SK-N-SH (cell line): ENCODE data around the gene ITGAE. TPM values are rescaled to one million over a fixed set of nuclear protein-coding genes. Genes with fewer than 3 reads are reported as not detected.

Source experiments
- CTCF ChIA-PET: fragments of 300-600, 350-600 bp; formaldehyde crosslinking; extraction: SDS; loops from one replicate; lab custom pipeline; 2021; lab: Yijun Ruan, JAX
- POLR2A ChIA-PET: fragments of 350-600 bp; sonication (Branson Sonifier 250); formaldehyde crosslinking; extraction: SDS; loops from one replicate; lab custom pipeline; 2020; ENCODE audit warnings: antibody characterized with exemption, inconsistent platforms; lab: Yijun Ruan, JAX
- DNase-seq: peaks from one replicate; pipeline ENCODE4 v3.0.0; 2012
- H2AFZ ChIP-seq: fragments of 200-600 bp; sonication (generic); 2 replicates; pipeline ENCODE4 v1.8.1; 2016; ENCODE audit warnings: antibody characterized with exemption, mild to moderate bottlenecking, low read depth
- H3F3A ChIP-seq: fragments of 200-600 bp; sonication (generic); replicated peaks from 2 replicates; pipeline ENCODE3; 2016; ENCODE audit warnings: antibody characterized with exemption, mild to moderate bottlenecking; ENCODE audit not compliant: insufficient read depth
- H3K27ac ChIP-seq, 2 experiments: fragments of 200-500 bp in 1 of 2; fragments of 200-600 bp in 1 of 2; sonication (Bioruptor generic) in 1 of 2; sonication (generic), shearing (Covaris generic) in 1 of 2; 2 replicates each; pipeline versions ENCODE4 v1.5.1 to v1.6.1; 2014 to 2016; ENCODE audit warnings: low read depth in 2 of 2, inconsistent platforms in 1 of 2, low read length in 1 of 2, mild to moderate bottlenecking in 1 of 2, mixed read lengths in 1 of 2
- H3K27me3 ChIP-seq: fragments of 200-600 bp; sonication (generic), shearing (Covaris generic); 2 replicates; pipeline ENCODE4 v1.6.1; 2016; ENCODE audit warnings: mixed run types; ENCODE audit not compliant: insufficient read depth
- H3K36me3 ChIP-seq, 2 experiments: fragments of 200-500 bp in 1 of 2; fragments of 200-600 bp in 1 of 2; sonication (Bioruptor generic) in 1 of 2; sonication (generic) in 1 of 2; replicated peaks in 1 of 2; 2 replicates each; pipeline versions ENCODE3 to v1.5.1; 2014 to 2016; ENCODE audit warnings: low read length in 1 of 2, mild to moderate bottlenecking in 1 of 2; ENCODE audit not compliant: insufficient read depth in 2 of 2, control insufficient read depth in 1 of 2
- H3K4me1 ChIP-seq, 2 experiments: fragments of 200-500 bp in 1 of 2; fragments of 200-600 bp in 1 of 2; sonication (Bioruptor generic) in 1 of 2; sonication (generic), shearing (Covaris generic) in 1 of 2; 2 replicates each; pipeline versions ENCODE4 v1.5.1 to v1.6.1; 2014 to 2016; ENCODE audit warnings: low read depth in 1 of 2, low read length in 1 of 2, mixed run types in 1 of 2; ENCODE audit not compliant: insufficient read depth in 2 of 2, control insufficient read depth in 1 of 2
- H3K4me2 ChIP-seq: fragments of 200-600 bp; sonication (generic), shearing (Covaris generic); 2 replicates; pipeline ENCODE4 v1.6.1; 2017; ENCODE audit warnings: mixed run types
- H3K4me3 ChIP-seq, 2 experiments: fragments of 200-500 bp in 1 of 2; fragments of 200-600 bp in 1 of 2; sonication (Bioruptor generic) in 1 of 2; sonication (generic), shearing (Covaris generic) in 1 of 2; 2 replicates each; pipeline versions ENCODE4 v1.5.1 to v1.8.1; 2014 to 2016; ENCODE audit warnings: low read depth in 2 of 2, inconsistent platforms in 1 of 2, low read length in 1 of 2, mild to moderate bottlenecking in 1 of 2, mixed read lengths in 1 of 2, moderate library complexity in 1 of 2
- H3K79me2 ChIP-seq: fragments of 200-600 bp; sonication (generic); 2 replicates; pipeline ENCODE4 v1.8.1; 2017; ENCODE audit warnings: mild to moderate bottlenecking; ENCODE audit not compliant: insufficient read depth
- H3K9ac ChIP-seq: fragments of 200-600 bp; sonication (generic); 2 replicates; pipeline ENCODE4 v1.6.1; 2017; ENCODE audit warnings: mixed run types
- H3K9me2 ChIP-seq: fragments of 200-600 bp; sonication (generic); 2 replicates; pipeline ENCODE4 v1.6.1; 2017; ENCODE audit warnings: mixed run types
- H3K9me3 ChIP-seq: fragments of 200-600 bp; sonication (generic); 2 replicates; pipeline ENCODE4 v1.6.1; 2017; ENCODE audit warnings: mixed run types, mild to moderate bottlenecking, moderate library complexity
- H4K20me1 ChIP-seq: fragments of 200-600 bp; sonication (generic); 2 replicates; pipeline ENCODE4 v1.6.1; 2017; ENCODE audit warnings: mild to moderate bottlenecking, mixed run types; ENCODE audit not compliant: insufficient read depth
- CHD2 ChIP-seq: fragments of 150-350 bp; IDR thresholded peaks from 2 replicates; pipeline ENCODE4 v1.6.1; 2018; ENCODE audit warnings: low read length; ENCODE audit not compliant: partially characterized antibody
- EZH2phosphoT487 ChIP-seq: fragments of 200-600 bp; sonication (generic); IDR thresholded peaks from 2 replicates; pipeline ENCODE4 v1.6.1; 2017; ENCODE audit warnings: low read depth, mixed run types, mild to moderate bottlenecking, antibody characterized with exemption, moderate library complexity, borderline replicate concordance
- FOXM1 ChIP-seq: IDR thresholded peaks from 2 replicates; pipeline ENCODE4 v1.4.0; 2012; ENCODE audit warnings: low read depth, mild to moderate bottlenecking
- GABPA ChIP-seq: IDR thresholded peaks from 2 replicates; pipeline ENCODE4 v1.4.0; 2012; ENCODE audit warnings: low read depth, mild to moderate bottlenecking
- GATA2 ChIP-seq: sonication (generic); formaldehyde crosslinking; IDR thresholded peaks from 2 replicates; pipeline ENCODE4 v1.5.0; 2020; ENCODE audit warnings: mild to moderate bottlenecking, missing genetic modification reagents
- IRF3 ChIP-seq: fragments of 150-350 bp; IDR thresholded peaks from 2 replicates; pipeline ENCODE4 v1.6.1; 2016; ENCODE audit warnings: mild to moderate bottlenecking, low read depth, low read length
- JUND ChIP-seq: IDR thresholded peaks from 2 replicates; pipeline ENCODE4 v1.4.0; 2012
- MEF2A ChIP-seq: IDR thresholded peaks from 2 replicates; pipeline ENCODE4 v1.4.0; 2012; ENCODE audit warnings: low read depth, borderline replicate concordance
- PBX3 ChIP-seq: IDR thresholded peaks from 2 replicates; pipeline ENCODE4; 2012
- RAD21 ChIP-seq: IDR thresholded peaks from 2 replicates; pipeline ENCODE4 v1.6.1; 2012; ENCODE audit warnings: mild to moderate bottlenecking, low read length
- RCOR1 ChIP-seq: fragments of 150-350 bp; IDR thresholded peaks from 2 replicates; pipeline ENCODE4 v1.6.1; 2017; ENCODE audit warnings: antibody characterized with exemption, low read length
- REST ChIP-seq: IDR thresholded peaks from 2 replicates; pipeline ENCODE4 v1.6.1; 2012; ENCODE audit warnings: mild to moderate bottlenecking, low read depth, low read length, moderate library complexity
- RFX5 ChIP-seq: IDR thresholded peaks from 2 replicates; pipeline ENCODE4 v1.6.1; 2012; ENCODE audit warnings: mild to moderate bottlenecking, improper control_type of control experiment, low read length
- SMC3 ChIP-seq: IDR thresholded peaks from 2 replicates; pipeline ENCODE4 v1.6.1; 2012; ENCODE audit warnings: low read depth, low read length, improper control_type of control experiment
- TCF12 ChIP-seq: IDR thresholded peaks from 2 replicates; pipeline ENCODE4 v1.4.0; 2012
- TEAD4 ChIP-seq: IDR thresholded peaks from 2 replicates; pipeline ENCODE4 v1.4.0; 2012; ENCODE audit warnings: mild to moderate bottlenecking, borderline replicate concordance; ENCODE audit not compliant: insufficient read depth
- USF1 ChIP-seq: IDR thresholded peaks from 2 replicates; pipeline ENCODE4 v1.4.0; 2012; ENCODE audit warnings: low read depth, borderline replicate concordance
- USF2 ChIP-seq: fragments of 150-350 bp; IDR thresholded peaks from 2 replicates; pipeline ENCODE4 v1.6.1; 2017; ENCODE audit warnings: antibody characterized with exemption, low read length, low read depth, borderline replicate concordance
- YY1 ChIP-seq: IDR thresholded peaks from 2 replicates; pipeline ENCODE4 v1.4.0; 2012; ENCODE audit warnings: low read depth, mild to moderate bottlenecking
- WGBS: methylation state at CpG from one replicate; pipeline ENCODE4 v1.1.6; 2017; ENCODE audit warnings: low lambda C conversion rate; 5-methylcytosine and 5-hydroxymethylcytosine counted together
- polyA plus RNA-seq, 3 experiments: library from polyadenylated mRNA; depleted of rRNA; stranded (reverse); fragments of >200 nt; gene quantifications; 2 replicates each; pipeline ENCODE4 v1.2.3, GENCODE V29; 2012

Gene ITGAE
- polyA plus RNA-seq, 1 of the 3 experiments (the other 2 are of a cell fraction) = 56.7 TPM

- TF ChIP-seq TEAD4 (no peak), IRF3 (no peak), TCF12 (no peak), GABPA (no peak), CHD2 (no peak), RCOR1 (no peak), USF2 (no peak), USF1 (no peak), RAD21 (no peak)
Measured at GRCh38 chr17:3817851-3818605, 17.0 kb upstream of the ITGAE start (continued).

GRCh38 chr17:3815925-3816324 lies 14.9 kb upstream of the ITGAE start:
- H3K4me2 ChIP-seq = no peak overlapping the region
- no peaks in the 10 kb centered on the region for H4K20me1 ChIP-seq
- H2AFZ ChIP-seq = no peak overlapping the region
- ChIA-PET CTCF (interaction anchor here (0.6 to 1.9 kb wide), 2 partner anchors 35 to 80 kb away, joined by 3 to 5 read pairs; no protein-coding TSS in a partner anchor), POLR2A (no interaction called here)
- no peaks in the 10 kb centered on the region for H3K4me1 ChIP-seq
- H3K27me3 ChIP-seq = no peaks in the 10 kb centered on the region
- H3K27ac ChIP-seq = no peak overlapping the region
- peaks cover 9% of the 10 kb centered on the region for H3F3A ChIP-seq
- no peaks in the 10 kb centered on the region for H3K79me2 ChIP-seq
- TF ChIP-seq REST = no peak
- no peak for TF ChIP-seq YY1
- TF ChIP-seq FOXM1 = no peak
- TF ChIP-seq GATA2 (CRISPR knock-in tag) = no peak
- no peak for TF ChIP-seq SMC3
- no peak for TF ChIP-seq EZH2phosphoT487
- TF ChIP-seq MEF2A = no peak
- no peak for TF ChIP-seq RFX5
- no peak for TF ChIP-seq JUND
- no peak for TF ChIP-seq IRF3
- no peak for TF ChIP-seq GABPA
- no peak for TF ChIP-seq PBX3
- TF ChIP-seq USF2 = no peak
- peaks cover 58 to 82% of the 10 kb centered on the region in 2 experiments for H3K36me3 ChIP-seq
- WGBS = 95% methylated on average over 7 of the region's 7 CpGs
- no peak overlapping the region for H3K9ac ChIP-seq
- DNase-seq = no peak
- no peaks in the 10 kb centered on the region for H3K9me2 ChIP-seq
- no peak overlapping the region for H3K4me3 ChIP-seq
- H3K9me3 ChIP-seq = no peaks in the 10 kb centered on the region
